A673 (cell line): Measurements from ENCODE around the gene ANP32B. TPM values are rescaled to one million over a fixed set of nuclear protein-coding genes. Genes with fewer than 3 reads are reported as not detected.

Source experiments
- BruUV-seq: library from RNA; stranded (reverse); fragments of 400-500 nt; replicated peaks from 2 replicates; lab custom pipeline; 2021; lab: Mats Ljungman, UMichigan
- CTCF ChIA-PET: fragments of 300-600 bp; sonication (Branson Sonifier 250); formaldehyde crosslinking; loops from one replicate; lab custom pipeline; 2022; ENCODE audit warnings: antibody characterized with exemption; lab: Charles Lee
- POLR2A ChIA-PET: fragments of 300-600 bp; sonication (Branson Sonifier 250); formaldehyde crosslinking; loops from one replicate; lab custom pipeline; 2022; ENCODE audit warnings: antibody characterized with exemption; ENCODE audit not compliant: low non-redundant PET; lab: Charles Lee
- DNase-seq: peaks from one replicate; pipeline ENCODE4 v3.0.0-alpha.2; 2015; ENCODE audit warnings: low spot score
- H3K27ac ChIP-seq: fragments of 200-600 bp; sonication (generic); 2 replicates; pipeline ENCODE4 v1.5.1; 2016; ENCODE audit warnings: mixed run types, low read depth, mild to moderate bottlenecking, mixed read lengths, antibody characterized with exemption, low read length; ENCODE audit not compliant: poor library complexity, severe bottlenecking
- H3K27me3 ChIP-seq: fragments of 200-600 bp; sonication (generic); replicated peaks from 2 replicates; pipeline ENCODE4 v1.6.1; 2017; ENCODE audit warnings: mixed run types, low read depth, mild to moderate bottlenecking, mixed read lengths, antibody characterized with exemption, low read length; ENCODE audit not compliant: insufficient read depth, poor library complexity
- H3K36me3 ChIP-seq: fragments of 200-600 bp; sonication (generic); 2 replicates; pipeline ENCODE4 v1.6.1; 2016; ENCODE audit warnings: mixed run types, mild to moderate bottlenecking, mixed read lengths, antibody characterized with exemption, low read length; ENCODE audit not compliant: insufficient read depth, poor library complexity, severe bottlenecking
- H3K4me1 ChIP-seq: fragments of 200-600 bp; sonication (generic); 2 replicates; pipeline ENCODE4 v1.6.1; 2017; ENCODE audit warnings: mixed run types, mild to moderate bottlenecking, mixed read lengths, antibody characterized with exemption, low read length; ENCODE audit not compliant: insufficient read depth, poor library complexity, severe bottlenecking
- H3K4me3 ChIP-seq: fragments of 200-600 bp; sonication (generic); 2 replicates; pipeline ENCODE4 v1.5.1; 2016; ENCODE audit warnings: low read depth, mixed run types, mild to moderate bottlenecking, mixed read lengths, low read length; ENCODE audit not compliant: poor library complexity, severe bottlenecking
- H3K9me3 ChIP-seq: fragments of 200-600 bp; sonication (generic); 2 replicates; pipeline ENCODE4 v1.6.1; 2016; ENCODE audit warnings: mixed run types, low read depth, mild to moderate bottlenecking, mixed read lengths, antibody characterized with exemption, low read length; ENCODE audit not compliant: poor library complexity, severe bottlenecking
- CTCF ChIP-seq: fragments of 300-800, 200-600 bp; sonication (generic); conservative IDR thresholded peaks from 2 replicates; pipeline ENCODE4 v1.5.1; 2017; ENCODE audit warnings: low read depth, mild to moderate bottlenecking, antibody characterized with exemption, low read length, moderate library complexity, mixed read lengths
- EZH2 ChIP-seq: fragments of 200-600 bp; sonication (generic); IDR thresholded peaks from 2 replicates; pipeline ENCODE4 v1.6.1; 2017; ENCODE audit warnings: borderline replicate concordance, low read depth, mild to moderate bottlenecking, mixed read lengths, antibody characterized with exemption, low read length; ENCODE audit not compliant: poor library complexity, severe bottlenecking
- intact Hi-C: fragments of 100-400 bp; cut with micrococcal nuclease; formaldehyde crosslinking; loops from one replicate; pipeline ENCODE4 v1.10.0; 2022; ENCODE audit not compliant: unreplicated experiment
- total RNA-seq: library from RNA; stranded (reverse); gene quantifications from 2 replicates; pipeline ENCODE4 v1.2.3, GENCODE V29; 2021

ANP32B gene
- total RNA-seq, 1 experiment from 2014 or later: 237 TPM

GRCh38 chr9:97936998-97937397 lies 46.1 kb upstream of the ANP32B start:
- no TSS peak for BruUV-seq
- POLR2A ChIA-PET: no interaction called here

GRCh38 chr9:97938081-97938644 lies 45.0 kb upstream of the ANP32B start, which contains the start of gene HEMGN:
TSS of gene HEMGN (minus strand) at chr9:97938172. CDS start at chr9:97938136, 36 bp downstream.
- Histone ChIP-seq H3K27me3 (peaks cover 95% of the 10 kb centered on the region), H3K4me3 (no peak within 1 kb of the TSS), H3K36me3 (no peaks in the 10 kb centered on the region), H3K9me3 (no peaks in the 10 kb centered on the region), H3K4me1 (no peaks in the 10 kb centered on the region), H3K27ac (no peak within 1 kb of the TSS)
- ChIA-PET CTCF (no interaction called here), POLR2A (no interaction called here)
- no peak for DNase-seq
- TF ChIP-seq EZH2: no peak
- no peak for TF ChIP-seq CTCF
- intact Hi-C loops: no loop called here
- no TSS peak for BruUV-seq

More at GRCh38 chr9:97936998-97937397, 46.1 kb upstream of the ANP32B start:
- Histone ChIP-seq H3K4me1 (no peaks in the 10 kb centered on the region), H3K36me3 (no peaks in the 10 kb centered on the region), H3K9me3 (no peaks in the 10 kb centered on the region), H3K27me3 (peaks cover 91% of the 10 kb centered on the region), H3K4me3 (no peak overlapping the region), H3K27ac (no peak overlapping the region)
- no peak for DNase-seq
- intact Hi-C loops: no loop called here
- CTCF ChIA-PET: no interaction called here
- no peak for TF ChIP-seq CTCF
- TF ChIP-seq EZH2: no peak

- no peak overlapping the region for H3K4me3 ChIP-seq
- DNase-seq: no peak
- BruUV-seq: no TSS peak
- H3K27ac ChIP-seq: no peak overlapping the region
- POLR2A ChIA-PET: no interaction called here
- no peaks in the 10 kb centered on the region for H3K36me3 ChIP-seq
- no peaks in the 10 kb centered on the region for H3K9me3 ChIP-seq
- H3K4me1 ChIP-seq: no peaks in the 10 kb centered on the region
- peaks cover 97% of the 10 kb centered on the region for H3K27me3 ChIP-seq
- CTCF ChIA-PET: no interaction called here
- intact Hi-C loops: no loop called here
- no peak for TF ChIP-seq CTCF
- TF ChIP-seq EZH2: no peak
Measured at GRCh38 chr9:97940233-97940632, 42.9 kb upstream of the ANP32B start.
